OCI-LY3 (cell line): ENCODE data around the gene ZNF710.
"Not testable (repeated sequence)": the region's sequence is repeated elsewhere in the genome, so short reads cannot be mapped to it uniquely, and the experiment has no call there.

Source experiments
- H2AFZ ChIP-seq: fragments of 200-600, 300-600 bp; shearing (Covaris generic); 2 replicates; pipeline ENCODE4 v1.6.0; 2014; ENCODE audit warnings: antibody characterized with exemption, low read depth, low read length
- H3K27ac ChIP-seq: fragments of 200-600, 300-600 bp; sonication (generic); 2 replicates; pipeline ENCODE4 v1.5.1; 2014; ENCODE audit warnings: mild to moderate bottlenecking, low read length, moderate library complexity, mixed read lengths
- H3K27me3 ChIP-seq: fragments of 200-600, 300-600 bp; sonication (generic); 2 replicates; pipeline ENCODE4 v1.6.1; 2014; ENCODE audit warnings: low read depth, low read length, mixed read lengths
- H3K36me3 ChIP-seq: fragments of 200-600, 300-600 bp; sonication (generic); replicated peaks from 2 replicates; pipeline ENCODE3; 2014; ENCODE audit warnings: low read depth, low read length, mixed read lengths
- H3K4me1 ChIP-seq: fragments of 300-600, 200-600 bp; sonication (generic); 2 replicates; pipeline ENCODE4 v1.6.1; 2014; ENCODE audit warnings: low read length, mixed read lengths
- H3K4me2 ChIP-seq: fragments of 200-600, 300-600 bp; sonication (generic); 2 replicates; pipeline ENCODE4 v1.6.1; 2014; ENCODE audit warnings: low read length, mixed read lengths
- H3K4me3 ChIP-seq: fragments of 300-600, 200-600 bp; sonication (generic); 2 replicates; pipeline ENCODE4 v1.5.1; 2014; ENCODE audit warnings: antibody characterized with exemption, mild to moderate bottlenecking, low read length, moderate library complexity
- H3K79me2 ChIP-seq: fragments of 300-600, 200-600 bp; shearing (Covaris generic); 2 replicates; pipeline ENCODE4 v1.6.1; 2014; ENCODE audit warnings: mild to moderate bottlenecking, low read length, mixed read lengths
- H3K9ac ChIP-seq: fragments of 300-600, 200-600 bp; shearing (Covaris generic); 2 replicates; pipeline ENCODE4 v1.6.0; 2014; ENCODE audit warnings: mild to moderate bottlenecking, low read length, moderate library complexity
- H3K9me3 ChIP-seq: fragments of 200-600, 300-600 bp; shearing (Covaris generic); 2 replicates; pipeline ENCODE4 v1.6.1; 2014; ENCODE audit warnings: low read length, mixed read lengths; ENCODE audit not compliant: insufficient read depth
- H4K20me1 ChIP-seq: fragments of 200-600, 300-600 bp; sonication (generic); 2 replicates; pipeline ENCODE4 v1.6.1; 2016; ENCODE audit warnings: low read length, mixed read lengths; ENCODE audit not compliant: insufficient read depth
- EZH2phosphoT487 ChIP-seq: fragments of 200-600 bp; shearing (Covaris generic); IDR thresholded peaks from 2 replicates; pipeline ENCODE4 v1.6.1; 2018; ENCODE audit warnings: antibody characterized with exemption, mixed run types, low read depth
- TF ChIP-seq, protein P1 (sequence below): fragments of 200-600, 300-600 bp; sonication (generic); IDR thresholded peaks from 2 replicates; pipeline ENCODE4 v1.5.1; 2014; ENCODE audit warnings: antibody characterized with exemption, low read length, low read depth

Gene ZNF710

DNA sequence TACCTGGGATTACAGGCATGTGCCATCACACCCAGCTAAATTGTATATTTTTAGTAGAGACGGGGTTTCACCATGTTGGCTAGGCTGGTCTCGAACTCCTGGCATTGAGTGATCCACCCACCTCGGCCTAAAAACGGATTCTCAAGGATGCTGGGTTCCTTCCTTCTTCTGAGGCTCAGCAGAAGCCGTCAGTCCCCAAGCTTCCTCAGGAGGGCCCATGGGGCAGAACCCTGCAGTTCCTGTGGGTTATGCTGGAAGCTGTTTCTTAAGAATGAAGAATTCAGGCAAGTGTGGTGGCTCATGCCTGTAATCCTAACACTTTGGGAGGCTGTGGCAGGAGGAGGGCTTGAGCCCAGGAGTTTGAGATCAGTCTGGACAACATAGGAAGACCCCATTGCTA lies 29.0 kb upstream of the ZNF710 start:
- H3K4me2 ChIP-seq = peak overlapping the region; percentile 15; the same call in 1 of the 2 replicates
- no peak overlapping the region for H3K9ac ChIP-seq
- no peak overlapping the region for H3K27ac ChIP-seq
- no peaks in the 10 kb centered on the region for H4K20me1 ChIP-seq
- H3K9me3 ChIP-seq = peaks cover 7% of the 10 kb centered on the region
- peaks cover 27% of the 10 kb centered on the region for H3K4me1 ChIP-seq
- TF ChIP-seq, protein P1, sequence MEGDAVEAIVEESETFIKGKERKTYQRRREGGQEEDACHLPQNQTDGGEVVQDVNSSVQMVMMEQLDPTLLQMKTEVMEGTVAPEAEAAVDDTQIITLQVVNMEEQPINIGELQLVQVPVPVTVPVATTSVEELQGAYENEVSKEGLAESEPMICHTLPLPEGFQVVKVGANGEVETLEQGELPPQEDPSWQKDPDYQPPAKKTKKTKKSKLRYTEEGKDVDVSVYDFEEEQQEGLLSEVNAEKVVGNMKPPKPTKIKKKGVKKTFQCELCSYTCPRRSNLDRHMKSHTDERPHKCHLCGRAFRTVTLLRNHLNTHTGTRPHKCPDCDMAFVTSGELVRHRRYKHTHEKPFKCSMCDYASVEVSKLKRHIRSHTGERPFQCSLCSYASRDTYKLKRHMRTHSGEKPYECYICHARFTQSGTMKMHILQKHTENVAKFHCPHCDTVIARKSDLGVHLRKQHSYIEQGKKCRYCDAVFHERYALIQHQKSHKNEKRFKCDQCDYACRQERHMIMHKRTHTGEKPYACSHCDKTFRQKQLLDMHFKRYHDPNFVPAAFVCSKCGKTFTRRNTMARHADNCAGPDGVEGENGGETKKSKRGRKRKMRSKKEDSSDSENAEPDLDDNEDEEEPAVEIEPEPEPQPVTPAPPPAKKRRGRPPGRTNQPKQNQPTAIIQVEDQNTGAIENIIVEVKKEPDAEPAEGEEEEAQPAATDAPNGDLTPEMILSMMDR = no peak
- TF ChIP-seq EZH2phosphoT487 = no peak
- no peaks in the 10 kb centered on the region for H3K79me2 ChIP-seq
- H3K27me3 ChIP-seq = 0 out of 2 replicates have a peak, but pooled peaks cover 5% of the 10 kb centered on the region
- no peak overlapping the region for H3K4me3 ChIP-seq
- H2AFZ ChIP-seq = peak overlapping the region; percentile 58; the same call in 1 of the 2 replicates
- peaks cover 2% of the 10 kb centered on the region for H3K36me3 ChIP-seq

DNA sequence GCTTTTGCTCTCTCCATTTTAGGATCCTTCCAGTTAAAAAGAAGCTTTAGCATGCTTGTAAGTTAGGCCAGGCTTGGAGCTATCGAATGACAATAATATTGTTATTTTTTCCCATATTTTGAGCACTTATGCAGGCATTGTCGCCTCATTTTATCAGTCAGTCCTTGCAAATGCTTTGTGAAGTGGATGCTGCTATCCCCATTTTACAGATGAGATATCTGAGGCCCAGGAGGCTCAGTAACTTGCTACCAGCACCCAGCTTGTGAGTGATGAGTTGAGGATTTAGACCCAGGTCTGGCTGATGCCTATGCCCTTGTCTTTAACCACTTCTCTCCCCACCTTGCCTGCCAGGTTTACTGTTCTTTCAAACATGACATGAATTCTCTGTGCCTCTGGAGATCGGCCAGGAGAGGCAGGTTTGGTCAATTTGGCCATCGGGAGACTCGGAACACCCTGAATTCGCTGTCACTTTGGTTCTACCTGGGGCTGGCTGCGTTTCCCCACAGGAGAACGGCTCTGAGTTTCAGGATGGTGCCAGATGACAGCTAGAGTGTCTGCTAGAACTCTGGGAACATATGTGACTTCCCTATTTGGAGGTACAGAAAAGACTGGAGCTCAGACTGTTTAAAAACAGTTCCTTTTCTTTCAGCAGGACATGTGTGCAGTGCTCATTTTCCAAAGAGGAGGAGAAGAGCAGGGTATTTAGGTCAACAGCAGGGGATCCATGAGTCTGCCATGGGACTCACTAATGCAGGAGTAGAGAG lies 25.5 kb upstream of the ZNF710 start:
- Histone ChIP-seq H3K4me3 (no peak overlapping the region), H2AFZ (0 out of 2 replicates have a peak overlapping the region, but pooled peaks have one; percentile 6), H4K20me1 (no peaks in the 10 kb centered on the region), H3K9me3 (peaks cover 8% of the 10 kb centered on the region), H3K36me3 (peaks cover 2% of the 10 kb centered on the region), H3K79me2 (no peaks in the 10 kb centered on the region), H3K4me2 (no peak overlapping the region), H3K9ac (no peak overlapping the region), H3K4me1 (peaks cover 27% of the 10 kb centered on the region), H3K27ac (no peak overlapping the region), H3K27me3 (no peaks in the 10 kb centered on the region)
- TF ChIP-seq EZH2phosphoT487 = no peak
- TF ChIP-seq, protein P1 = no peak

DNA sequence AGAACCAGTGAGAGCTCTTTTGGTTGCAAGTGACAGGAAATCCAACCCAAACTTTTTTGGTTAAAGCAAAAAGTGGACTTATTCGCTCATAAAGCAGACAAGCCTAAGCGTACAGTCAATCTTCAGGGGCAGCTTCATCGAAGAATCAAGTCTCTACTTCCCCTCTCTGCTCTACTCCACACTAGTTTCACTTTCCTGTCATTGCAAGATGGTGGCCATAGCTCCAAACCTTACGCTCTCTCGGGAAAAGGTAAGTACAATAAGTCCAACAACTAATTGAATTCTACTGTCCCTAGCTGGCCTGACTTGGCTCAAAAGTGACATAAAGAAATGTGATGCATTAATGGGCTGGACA lies 24.9 kb upstream of the ZNF710 start:
- TF ChIP-seq, protein P1 = no peak
- TF ChIP-seq EZH2phosphoT487 = no peak
- Histone ChIP-seq H3K9me3 (peaks cover 8% of the 10 kb centered on the region), H3K27ac (no peak overlapping the region), H4K20me1 (no peaks in the 10 kb centered on the region), H3K4me2 (no peak overlapping the region), H3K79me2 (no peaks in the 10 kb centered on the region), H3K36me3 (peaks cover 2% of the 10 kb centered on the region), H3K4me3 (no peak overlapping the region), H3K9ac (no peak overlapping the region), H3K27me3 (no peaks in the 10 kb centered on the region), H3K4me1 (peaks cover 26% of the 10 kb centered on the region), H2AFZ (no peak overlapping the region)

DNA sequence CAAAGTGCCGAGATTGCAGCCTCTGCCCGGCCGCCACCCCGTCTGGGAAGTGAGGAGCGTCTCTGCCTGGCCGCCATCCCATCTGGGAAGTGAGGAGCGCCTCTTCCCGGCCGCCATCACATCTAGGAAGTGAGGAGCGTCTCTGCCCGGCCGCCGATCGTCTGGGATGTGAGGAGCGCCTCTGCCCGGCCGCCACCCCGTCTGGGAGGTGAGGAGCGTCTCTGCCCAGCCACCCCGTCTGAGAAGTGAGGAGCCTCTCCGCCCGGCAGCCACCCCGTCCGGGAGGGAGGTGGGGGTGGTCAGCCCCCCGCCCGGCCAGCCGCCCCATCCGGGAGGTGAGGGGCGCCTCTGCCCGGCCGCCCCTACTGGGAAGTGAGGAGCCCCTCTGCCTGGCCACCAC lies 23.3 kb upstream of the ZNF710 start:
- H3K79me2 ChIP-seq, H3K9ac ChIP-seq, H3K4me2 ChIP-seq, H4K20me1 ChIP-seq, H3K27ac ChIP-seq, H3K9me3 ChIP-seq, H2AFZ ChIP-seq, H3K4me3 ChIP-seq, H3K27me3 ChIP-seq, H3K36me3 ChIP-seq: not testable (repeated sequence)
- H3K4me1 ChIP-seq = peaks cover 16% of the 10 kb centered on the region
